Measurements from ENCODE around the gene ATP6V0B.

- TF ChIP-seq POLR2A (IDR thresholded peaks at IDR 0.05) (no peak), CTCF (IDR thresholded peaks at IDR 0.05) (peak in 1 of 3 experiments; percentile 22)
These were observed 44.4 kb upstream of the ATP6V0B start for GRCh38 chr1:43930168-43930948.

All from testis (tissue), 2 donors.